A549 (cell line): ENCODE results near the gene FAF1. TPM values are rescaled to one million over a fixed set of nuclear protein-coding genes. Genes with fewer than 3 reads are reported as not detected.

Experiments
- ATAC-seq, 2 experiments: fragments of 200-7000 bp in 1 of 2; fragments of >200 bp in 1 of 2; cut with Nextera tagmentation in 1 of 2; cut with Tn5 transposase in 1 of 2; 3 replicates each; pipeline versions ENCODE4 v1.8.0 to v1.9.1; 2018 to 2020; ENCODE audit warnings: mild to moderate bottlenecking in 1 of 2, moderate library complexity in 1 of 2
- CTCF ChIA-PET: fragments of 300-600 bp; sonication (Branson Sonifier 250); formaldehyde crosslinking; extraction: SDS; loops from one replicate; lab custom pipeline; 2021; ENCODE audit warnings: antibody characterized with exemption, inconsistent platforms; lab: Yijun Ruan, JAX
- POLR2A ChIA-PET: fragments of 350-600 bp; formaldehyde crosslinking; extraction: SDS; loops from one replicate; lab custom pipeline; 2021; ENCODE audit warnings: antibody characterized with exemption, inconsistent platforms; lab: Yijun Ruan, JAX
- DNase-seq, 2 experiments: peaks; one replicate each; pipeline versions ENCODE4 v3.0.0 to v3.0.0-alpha.2; 2011 to 2016; ENCODE audit warnings: low read depth in 1 of 2, low spot score in 1 of 2
- FAIRE-seq: peaks from 2 replicates; lab custom pipeline; 2011; peaks lifted over from hg19 to GRCh38; lab: Jason Lieb, UNC
- H3K27ac ChIP-seq, 2 experiments: fragments of >200 bp; sonication (Bioruptor Twin); formaldehyde crosslinking; 3 replicates each; pipeline ENCODE4 v1.5.1; 2016 to 2017
- H3K4me1 ChIP-seq: fragments of >200 bp; sonication (Bioruptor Twin); formaldehyde crosslinking; 3 replicates; pipeline ENCODE4 v1.6.1; 2016
- H3K4me2 ChIP-seq: fragments of >200 bp; sonication (Bioruptor Twin); formaldehyde crosslinking; 3 replicates; pipeline ENCODE4 v1.6.1; 2016
- H3K4me3 ChIP-seq: fragments of >200 bp; sonication (Bioruptor Twin); formaldehyde crosslinking; 3 replicates; pipeline ENCODE4 v1.5.1; 2016
- H3K9me3 ChIP-seq: fragments of >200 bp; sonication (Bioruptor Twin); formaldehyde crosslinking; 3 replicates; pipeline ENCODE4 v1.6.1; 2016
- BCL3 ChIP-seq: fragments of >200 bp; sonication (Bioruptor Twin); formaldehyde crosslinking; IDR thresholded peaks from 3 replicates; pipeline ENCODE4 v1.6.1; 2016
- CBX2 ChIP-seq: fragments of 200-600 bp; sonication (generic); IDR thresholded peaks from 2 replicates; pipeline ENCODE4 v1.6.1; 2016; ENCODE audit warnings: low read depth, mild to moderate bottlenecking, borderline replicate concordance
- CEBPB ChIP-seq, 2 experiments: fragments of >200 bp in 1 of 2; sonication (Bioruptor Twin) in 1 of 2; formaldehyde crosslinking in 1 of 2; IDR thresholded peaks; 2 replicates each; pipeline ENCODE4 v1.6.1; 2012 to 2016
- CTCF ChIP-seq: fragments of >200 bp; sonication (Bioruptor Twin); formaldehyde crosslinking; IDR thresholded peaks from 3 replicates; pipeline ENCODE4 v1.5.1; 2016
- EP300 ChIP-seq, 2 experiments: fragments of >200 bp; sonication (Bioruptor Twin); formaldehyde crosslinking; IDR thresholded peaks; 2 replicates in 1 of 2; 3 replicates in 1 of 2; pipeline ENCODE4 v1.6.1; 2016 to 2017
- ESRRA ChIP-seq: fragments of 150-350 bp; IDR thresholded peaks from 2 replicates; pipeline ENCODE4 v1.6.1; 2014; ENCODE audit warnings: mild to moderate bottlenecking, low read length, borderline replicate concordance
- FOSB ChIP-seq: fragments of 250-450 bp; sonication (Bioruptor Pico); IDR thresholded peaks from 2 replicates; pipeline ENCODE4 v1.5.0; 2020; ENCODE audit warnings: mild to moderate bottlenecking, moderate library complexity
- FOXS1 ChIP-seq: fragments of 250-450 bp; sonication (Bioruptor Pico); IDR thresholded peaks from 2 replicates; pipeline ENCODE4 v1.5.0; 2020; ENCODE audit warnings: mild to moderate bottlenecking, moderate library complexity
- HDAC2 ChIP-seq: fragments of 200-600 bp; sonication (generic); IDR thresholded peaks from 2 replicates; pipeline ENCODE4 v1.6.1; 2016
- HOXB13 ChIP-seq: fragments of 250-450 bp; sonication (Bioruptor Pico); IDR thresholded peaks from 2 replicates; pipeline ENCODE4 v1.5.0; 2020; ENCODE audit warnings: low read depth, mild to moderate bottlenecking, moderate library complexity
- HOXB5 ChIP-seq: fragments of 250-450 bp; sonication (Bioruptor Pico); IDR thresholded peaks from 2 replicates; pipeline ENCODE4 v1.5.0; 2020; ENCODE audit warnings: mild to moderate bottlenecking, moderate library complexity
- JUN ChIP-seq, 2 experiments: fragments of >200 bp; sonication (Bioruptor Twin); formaldehyde crosslinking; IDR thresholded peaks; 2 replicates in 1 of 2; 3 replicates in 1 of 2; pipeline ENCODE4 v1.6.1; 2016 to 2017
- JUNB ChIP-seq: fragments of >200 bp; sonication (Bioruptor Twin); formaldehyde crosslinking; IDR thresholded peaks from 2 replicates; pipeline ENCODE4 v1.6.1; 2016
- KDM1A ChIP-seq: fragments of 200-600 bp; sonication (generic); IDR thresholded peaks from 2 replicates; pipeline ENCODE4 v1.6.1; 2016; ENCODE audit warnings: low read depth, mild to moderate bottlenecking
- MAFK ChIP-seq: fragments of 450-650 bp; IDR thresholded peaks from 2 replicates; pipeline ENCODE4 v1.6.1; 2014; ENCODE audit not compliant: partially characterized antibody
- NFE2L2 ChIP-seq: fragments of 150-350 bp; conservative IDR thresholded peaks from 2 replicates; pipeline ENCODE4 v1.6.1; 2014; ENCODE audit warnings: low read length
- PHF8 ChIP-seq: fragments of 200-600 bp; sonication (generic); IDR thresholded peaks from 2 replicates; pipeline ENCODE4 v1.6.1; 2016; ENCODE audit warnings: low read depth, mild to moderate bottlenecking, antibody characterized with exemption, moderate library complexity, borderline replicate concordance
- POLR2AphosphoS2 ChIP-seq: conservative IDR thresholded peaks from 2 replicates; pipeline ENCODE4 v1.6.1; 2012; ENCODE audit warnings: low read length, improper control_type of control experiment, inconsistent platforms
- RAD21 ChIP-seq, 2 experiments: fragments of >200 bp in 1 of 2; sonication (Bioruptor Twin) in 1 of 2; formaldehyde crosslinking in 1 of 2; IDR thresholded peaks in 1 of 2; conservative IDR thresholded peaks in 1 of 2; 2 replicates in 1 of 2; 3 replicates in 1 of 2; pipeline ENCODE4 v1.6.1; 2012 to 2018; ENCODE audit warnings: inconsistent platforms in 1 of 2
- RCOR1 ChIP-seq: fragments of 150-350 bp; IDR thresholded peaks from 2 replicates; pipeline ENCODE4 v1.6.1; 2014; ENCODE audit warnings: antibody characterized with exemption, low read length, low read depth
- SMC3 ChIP-seq: fragments of >200 bp; sonication (Bioruptor Twin); formaldehyde crosslinking; IDR thresholded peaks from 3 replicates; pipeline ENCODE4 v1.6.1; 2018; ENCODE audit warnings: inconsistent platforms
- TP53 ChIP-seq: fragments of 250-450 bp; sonication (Bioruptor Pico); IDR thresholded peaks from 2 replicates; pipeline ENCODE4 v1.5.0; 2021; ENCODE audit warnings: mild to moderate bottlenecking, moderate library complexity
- ZC3H11A ChIP-seq: fragments of 450-650 bp; IDR thresholded peaks from 2 replicates; pipeline ENCODE4 v1.6.1; 2014; ENCODE audit warnings: antibody characterized with exemption, mild to moderate bottlenecking
- ZNF302 ChIP-seq: fragments of 250-450 bp; sonication (Bioruptor Pico); IDR thresholded peaks from 2 replicates; pipeline ENCODE4 v1.9.0; 2021; ENCODE audit warnings: inconsistent platforms, mild to moderate bottlenecking, moderate library complexity
- WGBS: methylation state at CpG from one replicate; pipeline ENCODE4 v1.1.6; 2017; ENCODE audit errors: missing lambda C conversion rate; 5-methylcytosine and 5-hydroxymethylcytosine counted together
- polyA plus RNA-seq, 4 experiments: library from polyadenylated mRNA; depleted of rRNA in 3 of 4; stranded (reverse); fragments of >200 nt; fragmentation: RNase III in 1 of 4; extraction: RNeasy Plus Mini Kit Qiagen cat#74134 plus additional on column Dnase treatment in 1 of 4; gene quantifications; 2 replicates in 3 of 4; 3 replicates in 1 of 4; pipeline ENCODE4 v1.2.3, GENCODE V29; 2011 to 2017
- TF ChIP-seq, protein P1 (sequence below): fragments of >200 bp; sonication (Bioruptor Twin); formaldehyde crosslinking; IDR thresholded peaks from 2 replicates; pipeline ENCODE4 v1.6.1; 2016
- TF ChIP-seq, protein P2 (sequence below): IDR thresholded peaks from 2 replicates; pipeline ENCODE4 v1.6.1; 2012
- TF ChIP-seq, protein P3 (sequence below): IDR thresholded peaks from 2 replicates; pipeline ENCODE4 v1.6.1; 2012; ENCODE audit warnings: low read depth, borderline replicate concordance

Gene FAF1
- polyA plus RNA-seq, 2 of the 4 experiments (the other 2 are of a cell fraction): 31.7 to 46.2 TPM

GRCh38 chr1:50705041-50705440 lies 255.0 kb downstream of the FAF1 start:
- H3K4me3 ChIP-seq: no peak overlapping the region
- no peak for DNase-seq
- no peak overlapping the region for H3K27ac ChIP-seq
- CTCF ChIA-PET: interaction anchor here (0.8 to 4.5 kb wide), 5 partner anchors 46 to 337 kb away, joined by 3 to 22 read pairs (median 4); no protein-coding TSS in a partner anchor
- H3K4me2 ChIP-seq: no peak overlapping the region
- no peaks in the 10 kb centered on the region for H3K9me3 ChIP-seq
- WGBS: 0% methylated on average over 1 of the region's 1 CpG
- POLR2A ChIA-PET: no interaction called here
- no peak for FAIRE-seq
- no peak for ATAC-seq
- TF ChIP-seq CEBPB (IDR thresholded peaks at IDR 0.05) (no peak), CTCF (no peak), HOXB5 (CRISPR knock-in tag) (no peak), KDM1A (no peak), TP53 (CRISPR knock-in tag) (no peak), JUNB (no peak)
- TF ChIP-seq, protein P1, sequence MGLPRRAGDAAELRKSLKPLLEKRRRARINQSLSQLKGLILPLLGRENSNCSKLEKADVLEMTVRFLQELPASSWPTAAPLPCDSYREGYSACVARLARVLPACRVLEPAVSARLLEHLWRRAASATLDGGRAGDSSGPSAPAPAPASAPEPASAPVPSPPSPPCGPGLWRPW: no peak
- no peaks in the 10 kb centered on the region for H3K4me1 ChIP-seq

- ChIA-PET CTCF (interaction anchor here (0.6 to 4.5 kb wide), 10 partner anchors 9 to 575 kb away, joined by 3 to 22 read pairs (median 3); no protein-coding TSS in a partner anchor), POLR2A (no interaction called here)
- TF ChIP-seq, protein P2, sequence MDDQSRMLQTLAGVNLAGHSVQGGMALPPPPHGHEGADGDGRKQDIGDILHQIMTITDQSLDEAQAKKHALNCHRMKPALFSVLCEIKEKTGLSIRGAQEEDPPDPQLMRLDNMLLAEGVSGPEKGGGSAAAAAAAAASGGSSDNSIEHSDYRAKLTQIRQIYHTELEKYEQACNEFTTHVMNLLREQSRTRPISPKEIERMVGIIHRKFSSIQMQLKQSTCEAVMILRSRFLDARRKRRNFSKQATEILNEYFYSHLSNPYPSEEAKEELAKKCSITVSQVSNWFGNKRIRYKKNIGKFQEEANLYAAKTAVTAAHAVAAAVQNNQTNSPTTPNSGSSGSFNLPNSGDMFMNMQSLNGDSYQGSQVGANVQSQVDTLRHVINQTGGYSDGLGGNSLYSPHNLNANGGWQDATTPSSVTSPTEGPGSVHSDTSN: no peak
- TF ChIP-seq SMC3 (peak; percentile 67), RAD21 (conservative IDR thresholded peaks at IDR 0.05 in 1 of 2, IDR thresholded peaks at IDR 0.05 in 1 of 2) (peak; percentile 30 to 44; a peak in 4 of 5 replicates), HOXB13 (CRISPR knock-in tag) (no peak), JUN (IDR thresholded peaks at IDR 0.05) (no peak), HOXB5 (CRISPR knock-in tag) (no peak), CTCF (peak; percentile 65), PHF8 (no peak), CBX2 (no peak), EP300 (IDR thresholded peaks at IDR 0.05) (no peak)
- TF ChIP-seq, protein P3, sequence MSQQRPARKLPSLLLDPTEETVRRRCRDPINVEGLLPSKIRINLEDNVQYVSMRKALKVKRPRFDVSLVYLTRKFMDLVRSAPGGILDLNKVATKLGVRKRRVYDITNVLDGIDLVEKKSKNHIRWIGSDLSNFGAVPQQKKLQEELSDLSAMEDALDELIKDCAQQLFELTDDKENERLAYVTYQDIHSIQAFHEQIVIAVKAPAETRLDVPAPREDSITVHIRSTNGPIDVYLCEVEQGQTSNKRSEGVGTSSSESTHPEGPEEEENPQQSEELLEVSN: no peak
- H3K4me2 ChIP-seq: no peak overlapping the region
- no peaks in the 10 kb centered on the region for H3K4me1 ChIP-seq
- H3K4me3 ChIP-seq: no peak overlapping the region
- 0% methylated on average over 1 of the region's 1 CpG for WGBS
- ATAC-seq (peak in 1 of 2 experiments; percentile 51; a peak in 2 of 6 replicates), FAIRE-seq (no peak), DNase-seq (peak; percentile 17 to 25)
- H3K27ac ChIP-seq: no peak overlapping the region
- no peaks in the 10 kb centered on the region for H3K9me3 ChIP-seq
These were observed 255.9 kb downstream of the FAF1 start for GRCh38 chr1:50704126-50704525.

DNA sequence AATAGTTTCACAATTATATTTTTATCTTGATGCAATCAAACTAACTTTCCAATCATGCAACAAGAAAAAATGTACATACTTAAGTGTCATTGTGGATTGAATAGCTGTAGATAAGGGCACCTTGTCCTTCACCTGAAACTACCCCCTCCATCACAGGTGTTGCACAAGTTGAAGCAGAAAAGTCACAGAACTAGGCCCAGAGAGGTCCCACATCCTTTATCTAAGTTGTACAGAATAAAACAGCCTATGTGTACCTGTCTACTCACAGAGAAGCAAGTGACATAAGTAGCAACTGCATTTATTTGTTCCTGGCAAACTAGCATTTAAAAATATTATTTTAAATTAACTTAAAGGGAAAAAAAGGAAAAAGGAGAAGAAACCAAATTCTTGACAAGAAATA lies 256.8 kb downstream of the FAF1 start:
- CTCF ChIA-PET: interaction anchor here (4.5 kb wide), 1 partner anchor 335 kb away, joined by 22 read pairs; no protein-coding TSS in a partner anchor

More for the DNA sequence above, 256.8 kb downstream of the FAF1 start:
- no peaks in the 10 kb centered on the region for H3K9me3 ChIP-seq
- H3K27ac ChIP-seq: no peak overlapping the region
- no peak overlapping the region for H3K4me2 ChIP-seq
- ATAC-seq (no peak), DNase-seq (no peak), FAIRE-seq (no peak)
- TF ChIP-seq BCL3 (no peak), MAFK (no peak), HDAC2 (no peak), FOXS1 (no peak), ZNF302 (CRISPR knock-in tag) (no peak), POLR2AphosphoS2 (no peak), FOSB (CRISPR knock-in tag) (no peak), RCOR1 (no peak), HOXB13 (CRISPR knock-in tag) (no peak), ESRRA (no peak), ZC3H11A (no peak), NFE2L2 (no peak)
- TF ChIP-seq, protein P2: no peak
- no peak overlapping the region for H3K4me3 ChIP-seq
- POLR2A ChIA-PET: no interaction called here
- H3K4me1 ChIP-seq: peaks cover 4% of the 10 kb centered on the region; the same call in 2 of the 3 replicates
